ENCODE measurements around the gene DCLK1. TPM values are rescaled to one million over a fixed set of nuclear protein-coding genes. Genes with fewer than 3 reads are reported as not detected.

DCLK1 gene
- total RNA-seq, 1 donor from 2014 or later, result not detected

- DNase-seq (no peak), ATAC-seq (ENCODE audit: low read depth) (no peak)
- no peak for TF ChIP-seq CTCF (IDR thresholded peaks at IDR 0.05)
- intact Hi-C loops (cut with micrococcal nuclease), result no loop called here
- Mint-ChIP-seq H3K36me3 (ENCODE audit: low read depth) (no peaks in the 10 kb centered on the region), H3K27me3 (peaks cover 4% of the 10 kb centered on the region), H3K9me3 (no peaks in the 10 kb centered on the region), H3K4me1 (no peaks in the 10 kb centered on the region), H3K4me3 (no peak overlapping the region), H3K27ac (no peak overlapping the region)
- POLR2A ChIA-PET, result no interaction called here
- CTCF ChIA-PET, result no interaction called here
Observed at GRCh38 chr13:35720290-35720689, 410.9 kb downstream of the DCLK1 start.

Other genes starting within 250 kb of the DCLK1 start
- not detected in 2 replicates for gene SOHLH2, start 83.2 kb upstream of the DCLK1 start, total RNA-seq
- gene CCDC169, start 166.4 kb upstream of the DCLK1 start, total RNA-seq, result 0.18 TPM in 1 of 2 replicates, not detected in the other
- 17.2 and 19.8 TPM in 2 replicates for gene SPART, start 215.0 kb upstream of the DCLK1 start, total RNA-seq

Measured in activated B cell treated with CpG ODN at 0.5 μM for 24 hours (primary cell).